Stimulated activated CD4-positive, alpha-beta T cell treated with anti-CD3 and anti-CD28 coated beads, TNF-alpha, amount 100 ng/mL, for 24 hours (primary cell): Measurements from ENCODE around the gene FCHSD2.
"Not testable (repeated sequence)": the region's sequence is repeated elsewhere in the genome, so short reads cannot be mapped to it uniquely, and the experiment has no call there.

Experiments
- DNase-seq, 3 experiments: peaks; one replicate each; pipeline ENCODE4 v3.0.0-alpha.2; 2020; ENCODE audit warnings: low read depth in 3 of 3

The FCHSD2 gene

GRCh38 chr11:73011126-73011817 lies 130.8 kb downstream of the FCHSD2 start:
- no peak for DNase-seq

GRCh38 chr11:73009972-73010371 lies 132.1 kb downstream of the FCHSD2 start:
- DNase-seq: no peak

- DNase-seq: no peak
Measured at GRCh38 chr11:73004088-73004487, 138.0 kb downstream of the FCHSD2 start.

- DNase-seq: no peak
Measured at GRCh38 chr11:73003088-73003487, 139.0 kb downstream of the FCHSD2 start.

GRCh38 chr11:73002214-73002613 lies 139.9 kb downstream of the FCHSD2 start:
- DNase-seq: no peak

GRCh38 chr11:73001615-73002014 lies 140.5 kb downstream of the FCHSD2 start:
- no peak for DNase-seq

GRCh38 chr11:72998676-72999075 lies 143.4 kb downstream of the FCHSD2 start:
- no peak for DNase-seq

GRCh38 chr11:72996959-72997358 lies 145.2 kb downstream of the FCHSD2 start:
- DNase-seq: no peak

- DNase-seq: no peak
Measured at GRCh38 chr11:72989727-72990126, 152.4 kb downstream of the FCHSD2 start.

GRCh38 chr11:72988821-72989220 lies 153.3 kb downstream of the FCHSD2 start:
- DNase-seq: no peak

GRCh38 chr11:72985645-72986044 lies 156.5 kb downstream of the FCHSD2 start:
- no peak for DNase-seq

GRCh38 chr11:72984453-72985077 lies 157.6 kb downstream of the FCHSD2 start:
- no peak for DNase-seq

GRCh38 chr11:72983560-72983959 lies 158.6 kb downstream of the FCHSD2 start:
- no peak for DNase-seq

GRCh38 chr11:72981971-72982685 lies 160.0 kb downstream of the FCHSD2 start:
- no peak for DNase-seq

GRCh38 chr11:72981080-72981479 lies 161.0 kb downstream of the FCHSD2 start:
- DNase-seq: no peak

- DNase-seq: not testable (repeated sequence)
Measured at GRCh38 chr11:72977782-72978181, 164.3 kb downstream of the FCHSD2 start.

GRCh38 chr11:72976522-72976892 lies 165.6 kb downstream of the FCHSD2 start:
- DNase-seq: not testable (repeated sequence)

- no peak for DNase-seq
Measured at GRCh38 chr11:72975778-72976521, 166.2 kb downstream of the FCHSD2 start.

- DNase-seq: no peak
Measured at GRCh38 chr11:72974487-72975205, 167.5 kb downstream of the FCHSD2 start.

- DNase-seq: no peak
Measured at GRCh38 chr11:72972496-72973128, 169.5 kb downstream of the FCHSD2 start.
